22Rv1 (cell line): Measurements from ENCODE around the gene CHD3.

Experiments used
- H3K27ac ChIP-seq: fragments of 450-650 bp; 2 replicates; pipeline ENCODE4 v1.5.1; 2017
- CTCF ChIP-seq: fragments of 450-650 bp; IDR thresholded peaks from 2 replicates; pipeline ENCODE4 v1.5.1; 2017; ENCODE audit warnings: mild to moderate bottlenecking
- ZFX ChIP-seq: fragments of 450-650 bp; IDR thresholded peaks from 2 replicates; pipeline ENCODE4 v1.6.1; 2017; ENCODE audit warnings: antibody characterized with exemption, borderline replicate concordance

Gene CHD3

GRCh38 chr17:7955414-7956227, 67.0 kb downstream of the CHD3 start:
- H3K27ac ChIP-seq, result no peak overlapping the region
- TF ChIP-seq ZFX, result no peak
- TF ChIP-seq CTCF, result no peak

- H3K27ac ChIP-seq, result no peak overlapping the region
- TF ChIP-seq CTCF (no peak), ZFX (no peak)
Observed at GRCh38 chr17:7956228-7956965, 67.8 kb downstream of the CHD3 start.

- TF ChIP-seq CTCF (no peak), ZFX (no peak)
- H3K27ac ChIP-seq, result no peak overlapping the region
Observed at GRCh38 chr17:7959503-7960253, 71.1 kb downstream of the CHD3 start.

- TF ChIP-seq ZFX (no peak), CTCF (no peak)
- no peak overlapping the region for H3K27ac ChIP-seq
Observed at GRCh38 chr17:7961421-7961820, 72.8 kb downstream of the CHD3 start.
